Peyer's patch (tissue), 4 donors: ENCODE data around the gene PHC2.

Source experiments
- POLR2A ChIP-seq, 2 donors: fragments of 450-650 bp; IDR thresholded peaks; one replicate each; pipeline ENCODE4 v1.5.1; 2017; ENCODE audit warnings: antibody characterized with exemption in 2 of 2, mild to moderate bottlenecking in 2 of 2, moderate library complexity in 2 of 2
- TF ChIP-seq, protein P1 (sequence below), 6 experiments: fragments of 450-650 bp in 4 of 6; fragments of 200-600 bp in 2 of 6; sonication (generic) in 1 of 6; IDR thresholded peaks; one replicate each; pipeline ENCODE4 v1.5.1; 2017 to 2019; ENCODE audit warnings: antibody characterized with exemption in 6 of 6, mild to moderate bottlenecking in 3 of 6, moderate library complexity in 1 of 6

GRCh38 chr1:33393524-33393923 is 37.4 kb downstream of the PHC2 start:
- TF ChIP-seq POLR2A (IDR thresholded peaks at IDR 0.05) = no peak
- TF ChIP-seq, protein P1, sequence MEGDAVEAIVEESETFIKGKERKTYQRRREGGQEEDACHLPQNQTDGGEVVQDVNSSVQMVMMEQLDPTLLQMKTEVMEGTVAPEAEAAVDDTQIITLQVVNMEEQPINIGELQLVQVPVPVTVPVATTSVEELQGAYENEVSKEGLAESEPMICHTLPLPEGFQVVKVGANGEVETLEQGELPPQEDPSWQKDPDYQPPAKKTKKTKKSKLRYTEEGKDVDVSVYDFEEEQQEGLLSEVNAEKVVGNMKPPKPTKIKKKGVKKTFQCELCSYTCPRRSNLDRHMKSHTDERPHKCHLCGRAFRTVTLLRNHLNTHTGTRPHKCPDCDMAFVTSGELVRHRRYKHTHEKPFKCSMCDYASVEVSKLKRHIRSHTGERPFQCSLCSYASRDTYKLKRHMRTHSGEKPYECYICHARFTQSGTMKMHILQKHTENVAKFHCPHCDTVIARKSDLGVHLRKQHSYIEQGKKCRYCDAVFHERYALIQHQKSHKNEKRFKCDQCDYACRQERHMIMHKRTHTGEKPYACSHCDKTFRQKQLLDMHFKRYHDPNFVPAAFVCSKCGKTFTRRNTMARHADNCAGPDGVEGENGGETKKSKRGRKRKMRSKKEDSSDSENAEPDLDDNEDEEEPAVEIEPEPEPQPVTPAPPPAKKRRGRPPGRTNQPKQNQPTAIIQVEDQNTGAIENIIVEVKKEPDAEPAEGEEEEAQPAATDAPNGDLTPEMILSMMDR (IDR thresholded peaks at IDR 0.05) = no peak
